Amygdala (tissue), 56 donors: ENCODE results near the gene SAA4.
"Not testable (repeated sequence)": the region's sequence is repeated elsewhere in the genome, so short reads cannot be mapped to it uniquely, and the experiment has no call there.

Source experiments
- DNase-seq, 56 donors: peaks; one replicate each; lab custom pipeline; 2025; lab: John Stamatoyannopoulos, UW

The SAA4 gene

DNA sequence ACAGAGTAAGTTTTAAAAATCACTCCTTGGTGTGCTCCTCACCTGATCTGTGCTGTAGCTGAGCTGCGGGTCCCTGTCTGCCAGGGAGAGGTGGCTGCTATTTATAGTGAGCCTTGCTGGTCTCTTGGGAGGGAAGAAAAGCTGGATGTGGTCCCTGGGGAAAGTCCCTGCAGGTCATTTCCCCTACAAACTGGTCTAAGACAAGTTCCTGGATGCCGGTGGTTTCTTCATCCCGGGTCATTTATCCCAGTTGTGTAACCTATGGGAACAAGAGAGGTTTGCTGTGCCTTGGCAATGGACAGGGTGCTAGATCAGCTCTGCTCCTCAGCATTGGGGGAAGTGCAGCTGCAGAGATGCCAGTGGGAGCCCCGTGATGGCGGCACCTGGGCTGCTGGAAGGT lies 12.0 kb upstream of the SAA4 start, which contains the start of gene SAA2:
TSS of gene SAA2 (minus strand) at position 108 of the 400 bp plus-strand sequence. CDS start 657 bp downstream, outside the sequence.
- no peak for DNase-seq

DNA sequence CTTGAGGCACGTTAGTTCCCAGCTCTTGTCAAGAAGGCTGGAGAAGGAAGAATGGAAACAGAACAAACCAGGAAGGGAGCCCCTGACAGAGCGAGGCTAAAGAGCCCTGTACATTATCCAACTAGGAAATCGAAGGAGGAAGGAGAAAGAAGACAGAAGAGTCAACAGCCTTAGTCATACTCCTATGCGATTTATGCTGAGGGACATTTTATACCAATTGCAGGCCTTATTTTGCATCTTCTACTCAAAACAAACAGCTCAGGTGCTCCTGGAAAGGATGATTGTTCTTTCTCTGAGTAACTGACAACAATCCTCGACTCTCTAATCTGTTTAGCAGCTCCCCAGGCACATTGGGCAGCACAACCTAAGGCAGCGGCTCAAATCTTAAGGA lies 10.6 kb upstream of the SAA4 start:
- not testable (repeated sequence) for DNase-seq

DNA sequence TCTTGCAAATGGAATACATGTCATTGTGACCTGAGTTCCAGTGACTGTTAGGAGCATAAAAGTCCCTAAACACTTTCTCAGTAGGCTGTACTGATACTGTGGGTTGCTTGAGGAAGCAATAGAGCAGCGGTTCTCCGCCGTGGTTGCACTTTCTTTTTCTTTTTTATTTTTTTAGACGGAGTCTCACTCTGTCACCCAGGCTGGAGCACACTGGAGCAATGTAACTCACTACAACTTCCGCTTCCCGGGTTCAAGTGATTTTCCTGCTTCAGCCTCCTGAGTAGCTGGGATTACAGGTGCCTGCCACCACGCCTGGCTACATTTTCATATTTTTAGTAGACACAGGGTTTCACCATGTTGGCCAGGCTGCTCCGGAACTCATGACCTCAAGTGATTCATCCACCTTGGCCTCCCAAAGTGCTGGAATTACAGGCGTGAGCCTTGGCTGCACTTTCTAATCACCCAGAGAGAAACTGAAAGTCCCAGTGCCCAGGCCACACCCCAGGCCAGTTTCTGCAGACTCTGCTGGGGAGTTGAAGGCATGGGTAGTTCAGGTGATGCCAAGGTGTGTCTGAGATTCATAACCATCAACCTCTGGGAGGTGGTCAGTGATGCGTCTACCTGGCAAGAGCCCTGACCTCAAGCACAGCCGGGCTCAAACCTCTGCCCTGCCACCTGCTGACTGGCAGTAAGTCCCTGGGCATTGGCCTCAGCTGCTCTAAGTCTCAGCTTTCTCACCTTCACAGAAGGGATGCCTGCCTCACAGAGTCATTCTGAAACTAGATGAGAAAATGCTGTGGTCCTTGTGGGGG lies 10.0 kb upstream of the SAA4 start:
- not testable (repeated sequence) for DNase-seq

DNA sequence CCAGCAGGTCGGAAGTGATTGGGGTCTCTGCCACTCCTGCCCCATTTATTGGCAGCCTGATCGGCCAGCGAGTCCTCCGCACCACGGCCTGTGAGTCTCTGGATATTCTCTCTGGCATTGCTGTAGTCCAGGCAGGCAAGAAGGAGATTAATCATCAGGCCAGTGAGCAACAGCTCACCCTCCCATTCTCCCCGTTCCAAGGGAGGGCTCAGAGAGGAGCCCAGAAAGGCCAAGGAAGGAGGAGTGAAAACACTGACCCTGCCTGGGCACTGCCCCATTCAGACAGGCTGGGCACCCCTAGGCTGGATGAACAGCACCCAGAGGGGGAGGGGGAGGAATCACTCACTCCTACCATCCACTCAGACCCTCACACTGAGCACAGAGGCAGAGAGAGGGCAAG lies 8.8 kb upstream of the SAA4 start:
- DNase-seq: no peak

- DNase-seq: peak in 5 of 56 donors; percentile 3 to 22 (median 6)
Measured at GRCh38 chr11:18243783-18244362, 7.3 kb upstream of the SAA4 start.

- DNase-seq: no peak
Measured at GRCh38 chr11:18239655-18240054, 3.1 kb upstream of the SAA4 start.

GRCh38 chr11:18235394-18236334 lies 938 bp downstream of the SAA4 start:
- DNase-seq: no peak

GRCh38 chr11:18233912-18234311 lies 2.7 kb downstream of the SAA4 start:
- DNase-seq: no peak

DNA sequence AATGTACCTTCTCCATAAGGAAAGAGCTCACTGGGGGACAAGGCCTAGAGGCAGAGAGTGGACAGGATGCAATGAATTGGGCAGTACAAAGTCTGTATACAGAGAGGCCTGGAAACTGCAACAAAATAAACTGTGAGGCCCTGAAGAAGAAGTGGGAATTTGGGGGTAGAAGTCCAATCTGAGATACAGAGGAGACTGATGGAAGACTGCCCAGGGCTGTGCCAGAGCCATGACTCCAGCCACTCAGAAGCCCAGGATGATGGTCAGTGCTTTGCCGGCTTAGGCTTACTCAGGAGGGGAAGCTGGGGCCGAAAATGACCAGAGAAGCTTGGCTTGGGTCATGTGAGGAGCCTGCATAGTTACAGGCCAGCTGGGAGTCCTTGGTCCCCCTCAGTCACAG lies 5.7 kb downstream of the SAA4 start:
- DNase-seq: no peak

DNA sequence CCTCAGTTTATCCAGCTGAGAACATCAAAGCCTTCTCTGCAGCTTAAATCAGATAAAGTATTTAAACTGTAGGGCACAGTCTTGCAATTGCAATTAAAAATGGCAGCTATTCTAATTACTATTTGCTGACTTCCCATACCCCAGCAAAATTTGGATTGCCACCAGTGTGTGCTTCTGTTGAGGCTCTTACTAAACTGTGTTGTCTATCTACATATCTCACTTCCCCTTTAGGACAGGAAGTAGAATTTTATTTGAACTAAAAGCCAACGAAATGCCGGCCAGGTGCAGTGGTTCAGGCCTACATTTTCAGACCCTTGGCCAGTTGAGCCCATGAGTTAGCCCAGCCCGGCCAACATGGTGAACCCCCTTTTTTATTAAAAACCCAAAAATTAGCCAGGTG lies 7.1 kb downstream of the SAA4 start:
- DNase-seq: no peak

- DNase-seq: no peak
Measured at GRCh38 chr11:18225913-18226312, 10.7 kb downstream of the SAA4 start.

GRCh38 chr11:18223591-18224387 lies 12.8 kb downstream of the SAA4 start:
- no peak for DNase-seq

GRCh38 chr11:18222814-18223421 lies 13.7 kb downstream of the SAA4 start:
- no peak for DNase-seq

DNA sequence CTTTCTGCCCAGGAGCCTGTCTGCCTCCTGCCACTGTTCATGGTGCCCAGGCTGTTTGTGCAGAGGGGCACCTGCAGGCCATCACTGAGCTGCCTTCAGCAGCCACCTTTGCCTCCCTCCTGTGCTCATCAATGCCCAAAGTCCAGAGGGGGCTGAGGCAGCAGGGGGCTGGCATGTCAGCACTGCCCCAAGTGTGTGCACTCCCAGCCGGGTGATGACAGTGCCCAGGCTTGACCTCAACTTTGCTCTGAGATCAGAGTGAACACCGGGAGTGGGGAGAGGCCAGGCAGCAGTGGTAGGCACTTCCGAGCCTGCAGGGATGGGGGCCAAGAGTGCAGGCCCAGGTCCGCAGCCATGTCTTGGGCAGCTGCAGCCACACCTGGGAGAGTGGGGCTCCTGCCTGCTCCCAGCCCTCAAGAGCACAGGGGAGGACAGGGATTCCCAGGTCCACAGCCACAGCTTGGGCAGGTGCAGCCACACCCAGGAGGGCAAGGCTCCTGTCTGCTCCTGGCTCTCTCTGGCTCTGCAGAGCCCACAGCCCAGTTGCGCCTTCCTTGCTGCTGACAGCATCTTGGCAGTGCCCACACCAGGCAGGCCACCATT lies 15.2 kb downstream of the SAA4 start:
- no peak for DNase-seq

- DNase-seq: no peak
Measured at GRCh38 chr11:18209058-18209457, 27.5 kb downstream of the SAA4 start.

DNA sequence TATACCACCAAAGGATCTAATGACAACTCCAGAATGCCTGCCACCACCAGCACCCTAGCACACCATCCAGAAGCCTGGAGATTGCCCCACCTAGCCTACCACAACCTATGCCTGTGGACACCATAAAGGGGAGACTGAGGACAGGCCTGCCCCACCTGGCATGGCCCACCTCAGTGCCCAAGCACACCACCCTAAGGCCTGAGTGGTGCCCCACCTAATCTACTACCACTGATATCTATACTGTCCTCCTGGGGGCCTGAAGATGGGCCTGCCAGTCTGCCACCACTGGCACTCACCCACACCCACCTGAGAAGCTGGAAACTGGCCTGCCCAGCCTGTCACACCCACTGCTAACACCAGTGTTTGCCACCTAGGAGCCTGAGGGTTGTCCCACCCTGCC lies 31.8 kb downstream of the SAA4 start:
- no peak for DNase-seq

- no peak for DNase-seq
Measured at GRCh38 chr11:18204220-18204619, 32.4 kb downstream of the SAA4 start.

GRCh38 chr11:18203723-18204122 lies 32.9 kb downstream of the SAA4 start:
- DNase-seq: peak in 1 of 56 donors; percentile 6

DNA sequence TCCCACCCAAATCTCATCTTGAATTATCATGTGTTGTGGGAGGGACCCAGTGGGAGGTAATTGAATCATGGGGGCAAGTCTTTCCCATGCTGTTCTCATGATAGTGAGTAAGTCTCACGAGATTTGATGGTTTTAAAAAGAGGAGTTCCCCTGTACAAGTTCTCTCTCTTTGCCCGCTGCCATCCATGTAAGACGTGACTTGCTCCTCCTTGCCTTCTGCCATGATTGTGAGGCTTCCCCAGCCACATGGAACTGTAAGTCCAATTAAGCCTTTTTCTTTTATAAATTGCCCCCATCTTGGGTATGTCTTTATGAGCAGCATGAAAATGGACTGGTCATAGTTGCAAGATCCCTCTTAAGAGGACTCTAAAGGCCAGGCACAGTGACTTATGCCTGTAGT lies 38.9 kb downstream of the SAA4 start:
- not testable (repeated sequence) for DNase-seq
